IMR-90 (cell line): ENCODE results near the gene TTLL9. TPM values are rescaled to one million over a fixed set of nuclear protein-coding genes. Genes with fewer than 3 reads are reported as not detected.

Experiments used
- ATAC-seq: fragments of 200-7000 bp; cut with Tn5 transposase; 2 replicates; pipeline ENCODE4 v1.9.1; 2020; ENCODE audit warnings: low read depth, mild to moderate bottlenecking, moderate library complexity
- BruUV-seq: library from RNA; stranded (reverse); fragments of 400-500 nt; replicated peaks from 2 replicates; lab custom pipeline; 2021; lab: Mats Ljungman, UMichigan
- CTCF ChIA-PET: fragments of 300-600 bp; formaldehyde crosslinking; extraction: SDS; loops from one replicate; lab custom pipeline; 2021; ENCODE audit warnings: antibody characterized with exemption; lab: Yijun Ruan, JAX
- POLR2A ChIA-PET: fragments of 300-600 bp; sonication (Branson Sonifier 250); formaldehyde crosslinking; loops from one replicate; lab custom pipeline; 2022; ENCODE audit warnings: antibody characterized with exemption; ENCODE audit not compliant: unreplicated experiment; lab: Charles Lee
- DNase-seq: peaks from one replicate; pipeline ENCODE4 v3.0.0; 2013
- H2AFZ ChIP-seq: replicated peaks from 2 replicates; pipeline ENCODE3; 2013; ENCODE audit warnings: low read length, mild to moderate bottlenecking; ENCODE audit not compliant: poor library complexity
- H2AK5ac ChIP-seq: 2 replicates; pipeline ENCODE4 v1.6.1; 2013; ENCODE audit warnings: low read depth, low read length, inconsistent platforms
- H2AK9ac ChIP-seq: replicated peaks from 2 replicates; pipeline ENCODE3; 2013; ENCODE audit warnings: mild to moderate bottlenecking, low read depth, low read length, moderate library complexity; ENCODE audit not compliant: poor library complexity
- H2BK120ac ChIP-seq: 2 replicates; pipeline ENCODE4 v1.6.1; 2013; ENCODE audit warnings: low read depth, low read length, inconsistent platforms
- H2BK15ac ChIP-seq: 3 replicates; pipeline ENCODE4 v1.6.1; 2013; ENCODE audit warnings: low read depth, low read length, inconsistent platforms
- H2BK20ac ChIP-seq: 2 replicates; pipeline ENCODE4 v1.6.1; 2013; ENCODE audit warnings: low read depth, mild to moderate bottlenecking, inconsistent platforms, low read length, moderate library complexity
- H2BK5ac ChIP-seq: 2 replicates; pipeline ENCODE4 v1.6.1; 2013; ENCODE audit warnings: mild to moderate bottlenecking, low read depth, low read length, inconsistent platforms; ENCODE audit not compliant: poor library complexity, severe bottlenecking
- H3K14ac ChIP-seq: replicated peaks from 2 replicates; pipeline ENCODE4 v1.6.1; 2013; ENCODE audit warnings: low read depth, low read length, inconsistent platforms
- H3K18ac ChIP-seq: 2 replicates; pipeline ENCODE4 v1.6.1; 2013; ENCODE audit warnings: low read depth, low read length, control low read depth
- H3K23ac ChIP-seq: 2 replicates; pipeline ENCODE4 v1.6.1; 2013; ENCODE audit warnings: low read depth, low read length, inconsistent platforms
- H3K27ac ChIP-seq: 2 replicates; pipeline ENCODE4 v1.5.1; 2013; ENCODE audit warnings: mild to moderate bottlenecking, control low read depth, low read length; ENCODE audit not compliant: insufficient read depth
- H3K27me3 ChIP-seq: 2 replicates; pipeline ENCODE4 v1.6.1; 2013; ENCODE audit warnings: low read length; ENCODE audit not compliant: control insufficient read depth, insufficient read depth
- H3K36me3 ChIP-seq: 2 replicates; pipeline ENCODE4 v1.6.1; 2013; ENCODE audit warnings: low read length, mixed read lengths; ENCODE audit not compliant: control insufficient read depth, insufficient read depth
- H3K4ac ChIP-seq: 2 replicates; pipeline ENCODE4 v1.6.1; 2013; ENCODE audit warnings: low read depth, low read length, inconsistent platforms
- H3K4me1 ChIP-seq: 2 replicates; pipeline ENCODE4 v1.6.1; 2013; ENCODE audit warnings: low read length, mixed read lengths; ENCODE audit not compliant: control insufficient read depth, insufficient read depth
- H3K4me2 ChIP-seq: 2 replicates; pipeline ENCODE4 v1.6.1; 2013; ENCODE audit warnings: low read depth, mild to moderate bottlenecking, control low read depth, low read length, moderate library complexity
- H3K4me3 ChIP-seq: 2 replicates; pipeline ENCODE4 v1.5.1; 2013; ENCODE audit warnings: low read depth, mild to moderate bottlenecking, control low read depth, low read length, moderate library complexity; ENCODE audit not compliant: insufficient read depth
- H3K56ac ChIP-seq: 2 replicates; pipeline ENCODE4 v1.6.1; 2013; ENCODE audit warnings: low read length, inconsistent platforms; ENCODE audit not compliant: insufficient read depth; ENCODE audit errors: extremely low read depth
- H3K79me1 ChIP-seq, 2 experiments: 2 replicates each; pipeline ENCODE4 v1.6.1; 2013; ENCODE audit warnings: low read length in 2 of 2, inconsistent platforms in 1 of 2, low read depth in 1 of 2
- H3K9ac ChIP-seq: 2 replicates; pipeline ENCODE4 v1.6.1; 2013; ENCODE audit warnings: low read depth, low read length, control low read depth
- H3K9me1 ChIP-seq: 2 replicates; pipeline ENCODE4 v1.6.1; 2013; ENCODE audit warnings: low read length, inconsistent platforms; ENCODE audit not compliant: insufficient read depth
- H3K9me3 ChIP-seq: 2 replicates; pipeline ENCODE4 v1.6.1; 2013; ENCODE audit warnings: low read length; ENCODE audit not compliant: control insufficient read depth, insufficient read depth
- H4K20me1 ChIP-seq: 2 replicates; pipeline ENCODE4 v1.6.1; 2013; ENCODE audit warnings: low read length, inconsistent platforms; ENCODE audit not compliant: insufficient read depth
- H4K5ac ChIP-seq: 2 replicates; pipeline ENCODE4 v1.6.1; 2013; ENCODE audit warnings: mild to moderate bottlenecking, low read depth, low read length, control low read depth
- H4K8ac ChIP-seq, 2 experiments: 2 replicates each; pipeline ENCODE4 v1.6.1; 2013; ENCODE audit warnings: low read depth in 2 of 2, low read length in 2 of 2, control low read depth in 1 of 2, inconsistent platforms in 1 of 2
- H4K91ac ChIP-seq: 2 replicates; pipeline ENCODE4 v1.6.1; 2013; ENCODE audit warnings: low read depth, low read length, inconsistent platforms; ENCODE audit not compliant: insufficient read depth
- CEBPB ChIP-seq: IDR thresholded peaks from 2 replicates; pipeline ENCODE4 v1.6.1; 2012; ENCODE audit warnings: low read depth, low read length, improper control_type of control experiment
- MXI1 ChIP-seq: IDR thresholded peaks from 2 replicates; pipeline ENCODE4 v1.6.1; 2012; ENCODE audit warnings: low read depth, mild to moderate bottlenecking, low read length, moderate library complexity, borderline replicate concordance
- RAD21 ChIP-seq: IDR thresholded peaks from 2 replicates; pipeline ENCODE4 v1.6.1; 2012; ENCODE audit warnings: low read length, improper control_type of control experiment
- SMC3 ChIP-seq: fragments of 150-350 bp; IDR thresholded peaks from 2 replicates; pipeline ENCODE4 v1.6.1; 2016; ENCODE audit warnings: low read depth, mild to moderate bottlenecking, antibody characterized with exemption, low read length, moderate library complexity
- whole genome bisulfite sequencing, 2 experiments: methylation state at CpG; one replicate each; pipeline versions ENCODE4 v1.1.5 to v1.1.7; 2013; ENCODE audit warnings: missing lambda C conversion rate in 2 of 2; ENCODE audit not compliant: insufficient read length in 1 of 2; ENCODE audit errors: extremely low coverage in 2 of 2; 5-methylcytosine and 5-hydroxymethylcytosine counted together
- dilution Hi-C: fragments of 300-500 bp; cut with HindIII; formaldehyde crosslinking; loops from one replicate; pipeline ENCODE4 v1.14.3; 2018; ENCODE audit warnings: low sequenced_read_pairs; ENCODE audit not compliant: unreplicated experiment
- in situ Hi-C: fragments of 300-500 bp; cut with MboI; formaldehyde crosslinking; loops from 3 replicates; pipeline ENCODE4 v1.14.3; 2019; ENCODE audit warnings: low sequenced_read_pairs, inconsistent platforms, mixed read lengths
- intact Hi-C: fragments of 100-400 bp; cut with micrococcal nuclease; formaldehyde crosslinking; loops from 2 replicates; pipeline ENCODE4 v1.10.0; 2022
- polyA plus RNA-seq, 3 experiments: library from polyadenylated mRNA; depleted of rRNA; stranded (reverse); fragments of >200 nt; gene quantifications; 2 replicates each; pipeline ENCODE4 v1.2.3, GENCODE V29; 2012; ENCODE audit warnings: low replicate concordance in 1 of 3
- total RNA-seq: library from RNA; depleted of rRNA; stranded (reverse); fragments of >200 nt; gene quantifications from 2 replicates; pipeline ENCODE4 v1.2.3, GENCODE V29; 2012
- TF ChIP-seq, protein P1 (sequence below): conservative IDR thresholded peaks from 2 replicates; pipeline ENCODE4 v1.5.1; 2012; ENCODE audit warnings: mild to moderate bottlenecking, low read depth, low read length, improper control_type of control experiment

TTLL9 gene
- total and polyA plus RNA-seq, 2 of the 4 experiments (the other 2 are of a cell fraction) = not detected

DNA sequence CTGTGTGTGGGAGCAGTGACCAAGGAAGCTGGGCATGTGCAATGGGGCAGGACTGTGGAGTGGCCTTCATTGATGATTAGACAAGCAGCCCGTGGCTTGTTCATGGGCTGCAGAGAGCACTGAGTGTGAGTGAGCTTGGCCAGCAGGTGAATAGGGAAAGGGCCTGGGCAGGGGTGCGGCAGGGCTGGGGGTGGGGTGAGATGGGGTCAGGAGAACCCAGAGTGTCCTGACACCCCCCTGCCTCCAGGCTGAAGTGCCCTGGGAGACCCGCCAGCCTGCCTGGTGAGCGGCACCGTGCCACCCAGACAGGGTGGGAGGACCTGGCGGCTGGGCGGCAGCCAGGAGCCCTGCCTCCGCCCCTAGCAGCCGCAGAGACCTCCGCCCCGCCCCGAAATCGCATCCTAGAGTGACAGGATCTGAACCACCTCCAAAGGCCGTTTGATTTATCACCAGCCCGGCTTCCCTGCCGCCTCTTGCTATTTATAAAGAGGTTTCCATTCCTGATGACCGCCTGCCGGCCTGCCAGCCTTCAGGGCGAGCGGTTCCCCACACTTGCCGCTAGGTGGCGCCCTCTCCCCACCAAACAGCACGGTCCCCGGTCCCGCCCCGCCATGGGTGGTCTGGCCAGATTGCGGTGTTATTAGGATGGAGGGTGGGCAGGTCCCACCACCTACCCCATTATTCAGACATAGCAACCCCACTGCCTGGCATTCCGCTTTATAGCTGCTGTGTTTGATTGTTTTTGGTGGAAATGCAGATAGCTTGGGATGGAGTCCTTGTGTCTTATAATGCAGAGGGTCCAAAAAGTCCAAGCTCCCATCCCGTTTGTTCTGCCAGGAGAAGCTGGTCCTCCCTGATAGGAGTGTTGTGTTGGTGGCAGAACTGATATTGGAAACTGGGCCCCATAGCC lies 47.8 kb upstream of the TTLL9 start:
- Histone ChIP-seq H3K27ac (no peak overlapping the region), H3K9ac (no peak overlapping the region), H2BK5ac (no peak overlapping the region), H3K36me3 (no peaks in the 10 kb centered on the region), H2AK9ac (peak overlapping the region; percentile 4), H3K79me1 (no peaks in the 10 kb centered on the region; a peak in 1 of 4 replicates), H2BK15ac (no peak overlapping the region), H3K9me1 (no peaks in the 10 kb centered on the region), H3K4ac (no peak overlapping the region), H2BK20ac (no peak overlapping the region), H3K27me3 (no peaks in the 10 kb centered on the region), H3K4me2 (peak overlapping the region; percentile 51; the same call in 1 of the 2 replicates), H3K4me1 (no peaks in the 10 kb centered on the region), H2BK120ac (no peak overlapping the region), H4K20me1 (no peaks in the 10 kb centered on the region), H3K56ac (no peak overlapping the region), H3K14ac (no peak overlapping the region), H4K5ac (no peak overlapping the region), H3K23ac (no peak overlapping the region), H2AFZ (peak overlapping the region; percentile 77), H4K8ac (no peak overlapping the region; a peak in 1 of 4 replicates), H3K18ac (no peak overlapping the region), H2AK5ac (no peak overlapping the region), H3K4me3 (no peak overlapping the region), H3K9me3 (no peaks in the 10 kb centered on the region), H4K91ac (no peak overlapping the region)
- WGBS, 2 experiments = 10% methylated on average over 15 of the region's 29 CpGs; no CpG with 5 or more reads in 1 of the 2 experiments
- TF ChIP-seq SMC3 (peak; percentile 87), CEBPB (no peak), RAD21 (peak; percentile 94), MXI1 (no peak)
- TF ChIP-seq, protein P1, sequence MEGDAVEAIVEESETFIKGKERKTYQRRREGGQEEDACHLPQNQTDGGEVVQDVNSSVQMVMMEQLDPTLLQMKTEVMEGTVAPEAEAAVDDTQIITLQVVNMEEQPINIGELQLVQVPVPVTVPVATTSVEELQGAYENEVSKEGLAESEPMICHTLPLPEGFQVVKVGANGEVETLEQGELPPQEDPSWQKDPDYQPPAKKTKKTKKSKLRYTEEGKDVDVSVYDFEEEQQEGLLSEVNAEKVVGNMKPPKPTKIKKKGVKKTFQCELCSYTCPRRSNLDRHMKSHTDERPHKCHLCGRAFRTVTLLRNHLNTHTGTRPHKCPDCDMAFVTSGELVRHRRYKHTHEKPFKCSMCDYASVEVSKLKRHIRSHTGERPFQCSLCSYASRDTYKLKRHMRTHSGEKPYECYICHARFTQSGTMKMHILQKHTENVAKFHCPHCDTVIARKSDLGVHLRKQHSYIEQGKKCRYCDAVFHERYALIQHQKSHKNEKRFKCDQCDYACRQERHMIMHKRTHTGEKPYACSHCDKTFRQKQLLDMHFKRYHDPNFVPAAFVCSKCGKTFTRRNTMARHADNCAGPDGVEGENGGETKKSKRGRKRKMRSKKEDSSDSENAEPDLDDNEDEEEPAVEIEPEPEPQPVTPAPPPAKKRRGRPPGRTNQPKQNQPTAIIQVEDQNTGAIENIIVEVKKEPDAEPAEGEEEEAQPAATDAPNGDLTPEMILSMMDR = peak; percentile 95
- dilution Hi-C loops = no loop called here
- CTCF ChIA-PET = interaction anchor here (0.7 to 1.4 kb wide), 8 partner anchors 10 to 209 kb away, joined by 3 to 12 read pairs (median 4); partner anchors contain the start of gene PDRG1
- intact Hi-C loops = loop anchor here (1.0 to 5.0 kb wide), 5 partner anchors 24 to 385 kb away; partner anchors contain the start of genes PDRG1, PLAGL2 and POFUT1
- POLR2A ChIA-PET = no interaction called here
- in situ Hi-C loops = loop anchor here (5.0 to 10.0 kb wide), 2 partner anchors 132 to 210 kb away; partner anchors contain the start of gene PDRG1
- BruUV-seq = no TSS peak
- DNase-seq = peak; percentile 46
- ATAC-seq = peak; percentile 98
